ENCODE data around the gene ADARB2.

The ADARB2 gene

DNA sequence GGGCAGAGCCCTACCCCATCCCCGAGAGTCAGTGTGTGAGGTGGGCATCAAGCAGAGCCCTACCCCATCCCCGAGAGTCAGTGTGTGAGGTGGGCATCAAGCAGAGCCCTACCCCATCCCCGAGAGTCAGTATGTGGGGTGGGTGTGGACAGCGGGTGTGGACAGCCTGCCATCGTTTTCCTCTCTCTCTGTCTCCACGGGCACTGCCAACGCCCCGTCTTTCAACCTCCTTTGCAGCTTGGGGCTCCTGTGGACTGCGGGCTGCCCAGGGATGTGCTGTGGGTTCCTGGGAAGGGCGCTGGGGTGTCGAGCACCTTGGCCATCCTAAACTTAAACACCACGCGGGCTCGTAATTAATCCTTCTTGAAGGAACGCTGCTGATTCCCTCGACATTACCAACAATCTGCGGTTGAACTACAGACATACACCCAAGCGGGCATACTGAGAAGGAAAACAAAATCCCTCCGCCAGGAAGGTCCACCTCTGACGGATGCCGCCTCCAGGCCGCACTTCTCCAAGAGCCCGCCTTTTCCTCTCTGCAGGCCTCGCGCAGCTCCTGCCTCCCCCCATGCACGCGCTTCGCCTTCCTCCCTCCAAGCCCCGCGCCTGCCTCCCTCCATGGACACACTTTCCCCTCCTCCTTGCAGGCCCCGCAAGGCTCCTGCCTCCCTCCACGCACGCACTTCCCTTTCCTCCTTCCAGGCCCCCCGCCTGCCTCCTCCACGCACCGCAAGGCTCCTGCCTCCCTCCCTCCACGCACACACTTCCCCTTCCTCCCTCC, 65.1 kb downstream of the ADARB2 start:
- Histone ChIP-seq H3K27me3 (ENCODE audit: insufficient read depth, low read length) (no peaks in the 10 kb centered on the region), H3K79me2 (ENCODE audit: control insufficient read depth, insufficient read depth, low read length, unreplicated experiment) (no peaks in the 10 kb centered on the region), H3K4me3 (ENCODE audit: low read depth, low read length) (no peak overlapping the region), H3K36me3 (ENCODE audit: insufficient read depth, low read length) (no peaks in the 10 kb centered on the region), H3K27ac (ENCODE audit: low read depth, low read length) (no peak overlapping the region), H3K4me1 (ENCODE audit: control insufficient read depth, insufficient read depth, low read length, unreplicated experiment) (no peaks in the 10 kb centered on the region), H2AFZ (ENCODE audit: low read length, unreplicated experiment) (no peak overlapping the region)

DNA sequence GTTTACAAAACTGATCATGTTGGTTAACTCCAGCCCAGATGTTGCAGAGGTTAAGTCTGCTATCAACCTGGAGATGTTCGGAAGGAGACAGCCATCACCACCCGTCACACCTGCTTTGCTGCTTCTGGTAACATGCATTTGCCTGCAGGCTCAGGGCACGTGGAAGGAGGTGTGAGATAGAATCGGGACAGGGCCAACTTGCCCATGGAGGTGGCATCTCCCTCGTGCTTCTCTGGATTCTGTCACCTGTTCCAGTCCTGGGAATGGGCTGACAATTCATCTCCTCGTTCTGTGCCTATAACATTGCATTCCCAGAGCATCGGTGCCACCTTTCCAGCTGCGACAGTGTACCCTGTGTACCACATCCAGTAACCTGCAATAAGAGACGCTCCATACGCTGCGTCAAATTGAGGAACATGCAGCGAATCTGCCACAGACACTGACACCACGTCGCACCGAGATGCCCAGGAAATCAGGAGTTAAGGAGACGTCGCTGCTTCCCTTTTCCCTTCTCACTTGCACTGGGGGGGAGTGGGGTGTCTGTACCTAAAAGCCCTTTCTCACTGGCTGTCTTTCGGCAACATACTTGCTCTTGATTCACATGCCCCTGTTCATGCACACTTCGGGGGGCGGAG, 65.8 kb downstream of the ADARB2 start:
- no peaks in the 10 kb centered on the region for H3K79me2 ChIP-seq (ENCODE audit: control insufficient read depth, insufficient read depth, low read length, unreplicated experiment)
- no peaks in the 10 kb centered on the region for H3K36me3 ChIP-seq (ENCODE audit: insufficient read depth, low read length)
- no peaks in the 10 kb centered on the region for H3K4me1 ChIP-seq (ENCODE audit: control insufficient read depth, insufficient read depth, low read length, unreplicated experiment)
- H3K4me3 ChIP-seq (ENCODE audit: low read depth, low read length): no peak overlapping the region
- H3K27ac ChIP-seq (ENCODE audit: low read depth, low read length): no peak overlapping the region
- H3K27me3 ChIP-seq (ENCODE audit: insufficient read depth, low read length): no peaks in the 10 kb centered on the region
- H2AFZ ChIP-seq (ENCODE audit: low read length, unreplicated experiment): no peak overlapping the region

- no peak overlapping the region for H2AFZ ChIP-seq (ENCODE audit: low read length, unreplicated experiment)
- H3K27ac ChIP-seq (ENCODE audit: low read depth, low read length): no peak overlapping the region
- H3K79me2 ChIP-seq (ENCODE audit: control insufficient read depth, insufficient read depth, low read length, unreplicated experiment): no peaks in the 10 kb centered on the region
- no peaks in the 10 kb centered on the region for H3K36me3 ChIP-seq (ENCODE audit: insufficient read depth, low read length)
- H3K4me1 ChIP-seq (ENCODE audit: control insufficient read depth, insufficient read depth, low read length, unreplicated experiment): no peaks in the 10 kb centered on the region
- H3K27me3 ChIP-seq (ENCODE audit: insufficient read depth, low read length): no peaks in the 10 kb centered on the region
- no peak overlapping the region for H3K4me3 ChIP-seq (ENCODE audit: low read depth, low read length)
These were observed 66.6 kb downstream of the ADARB2 start for GRCh38 chr10:1670541-1671365.

DNA sequence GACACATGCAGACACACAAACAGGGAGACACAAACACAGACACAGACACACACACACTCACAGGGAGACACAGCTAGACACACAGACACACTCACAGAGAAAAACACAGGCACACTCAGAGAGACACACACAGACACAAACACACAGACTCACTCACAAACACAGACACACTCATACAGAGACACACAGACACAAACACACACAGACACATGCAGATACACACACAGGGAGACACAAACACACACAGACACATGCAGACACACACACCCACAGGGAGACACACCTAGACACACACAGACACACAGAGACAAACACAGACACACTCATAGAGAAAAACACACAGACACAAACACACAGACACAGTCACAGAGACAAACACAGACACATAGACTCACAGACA, 67.9 kb downstream of the ADARB2 start:
- Histone ChIP-seq H3K27me3 (ENCODE audit: insufficient read depth, low read length) (no peaks in the 10 kb centered on the region), H3K79me2 (ENCODE audit: control insufficient read depth, insufficient read depth, low read length, unreplicated experiment) (no peaks in the 10 kb centered on the region), H3K4me3 (ENCODE audit: low read depth, low read length) (no peak overlapping the region), H2AFZ (ENCODE audit: low read length, unreplicated experiment) (no peak overlapping the region), H3K27ac (ENCODE audit: low read depth, low read length) (no peak overlapping the region), H3K36me3 (ENCODE audit: insufficient read depth, low read length) (no peaks in the 10 kb centered on the region), H3K4me1 (ENCODE audit: control insufficient read depth, insufficient read depth, low read length, unreplicated experiment) (no peaks in the 10 kb centered on the region)

DNA sequence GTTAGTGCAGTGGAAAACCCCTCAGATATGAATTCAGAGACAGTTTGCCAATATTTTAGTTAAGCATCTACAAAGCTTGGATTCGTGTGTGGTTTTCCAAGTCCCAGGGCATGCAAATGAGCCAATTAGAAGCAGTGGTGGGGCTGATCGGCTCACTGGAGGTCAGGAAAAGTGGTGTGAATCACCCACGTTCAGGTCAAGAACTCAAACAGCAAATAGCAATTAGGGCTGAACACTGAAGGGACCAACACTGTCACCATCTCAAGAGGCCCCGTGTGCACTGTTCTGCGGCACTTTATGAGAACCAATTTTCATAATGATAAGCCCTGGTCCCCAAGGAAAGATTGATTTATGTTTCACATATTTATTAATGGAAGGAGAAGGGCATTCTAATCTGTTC, 68.9 kb downstream of the ADARB2 start:
- Histone ChIP-seq H2AFZ (ENCODE audit: low read length, unreplicated experiment) (no peak overlapping the region), H3K36me3 (ENCODE audit: insufficient read depth, low read length) (no peaks in the 10 kb centered on the region), H3K27ac (ENCODE audit: low read depth, low read length) (no peak overlapping the region), H3K79me2 (ENCODE audit: control insufficient read depth, insufficient read depth, low read length, unreplicated experiment) (no peaks in the 10 kb centered on the region), H3K27me3 (ENCODE audit: insufficient read depth, low read length) (no peaks in the 10 kb centered on the region), H3K4me1 (ENCODE audit: control insufficient read depth, insufficient read depth, low read length, unreplicated experiment) (no peaks in the 10 kb centered on the region), H3K4me3 (ENCODE audit: low read depth, low read length) (no peak overlapping the region)

DNA sequence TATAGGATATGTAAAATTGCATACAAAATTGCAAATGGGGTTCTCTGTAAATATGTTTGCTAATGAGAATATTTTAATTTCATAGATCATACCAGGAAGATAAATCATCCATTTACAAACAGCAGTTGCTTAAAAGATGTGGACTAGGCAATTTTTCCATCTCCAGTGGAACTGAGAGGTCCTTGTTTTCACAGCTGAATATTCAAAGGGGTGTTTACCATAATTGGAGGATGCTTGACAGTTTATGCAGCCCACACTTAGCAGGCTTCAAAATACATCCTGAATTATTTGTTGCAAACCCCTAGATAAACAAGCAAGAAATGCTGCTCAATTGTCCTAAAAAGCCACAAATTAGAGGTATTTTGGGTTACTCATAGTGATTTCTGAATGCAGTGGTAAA, 69.9 kb downstream of the ADARB2 start:
- Histone ChIP-seq H3K79me2 (ENCODE audit: control insufficient read depth, insufficient read depth, low read length, unreplicated experiment) (no peaks in the 10 kb centered on the region), H2AFZ (ENCODE audit: low read length, unreplicated experiment) (no peak overlapping the region), H3K4me1 (ENCODE audit: control insufficient read depth, insufficient read depth, low read length, unreplicated experiment) (no peaks in the 10 kb centered on the region), H3K4me3 (ENCODE audit: low read depth, low read length) (no peak overlapping the region), H3K36me3 (ENCODE audit: insufficient read depth, low read length) (no peaks in the 10 kb centered on the region), H3K27me3 (ENCODE audit: insufficient read depth, low read length) (no peaks in the 10 kb centered on the region), H3K27ac (ENCODE audit: low read depth, low read length) (no peak overlapping the region)

DNA sequence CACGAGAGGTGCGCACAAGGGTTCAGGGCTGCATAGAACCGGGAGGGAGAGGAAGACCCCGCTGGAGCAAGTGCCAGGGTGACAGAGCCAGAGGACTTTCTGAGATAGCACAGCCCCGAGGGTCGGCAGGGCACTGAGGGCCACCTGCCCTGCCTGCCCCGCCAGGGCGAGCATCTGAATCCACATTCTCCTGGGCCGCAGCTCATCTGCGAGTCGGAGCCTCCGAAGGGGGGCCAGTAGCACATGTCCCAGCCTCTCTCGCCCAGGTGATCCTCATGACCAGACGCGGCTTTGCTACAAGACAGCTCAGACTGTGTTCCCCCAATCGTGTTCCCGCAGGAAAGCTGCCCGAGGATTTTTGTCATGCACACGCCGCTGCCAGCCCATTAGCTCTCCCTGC, 71.2 kb downstream of the ADARB2 start:
- Histone ChIP-seq H3K27me3 (ENCODE audit: insufficient read depth, low read length) (no peaks in the 10 kb centered on the region), H3K4me3 (ENCODE audit: low read depth, low read length) (no peak overlapping the region), H3K4me1 (ENCODE audit: control insufficient read depth, insufficient read depth, low read length, unreplicated experiment) (no peaks in the 10 kb centered on the region), H3K36me3 (ENCODE audit: insufficient read depth, low read length) (no peaks in the 10 kb centered on the region), H3K79me2 (ENCODE audit: control insufficient read depth, insufficient read depth, low read length, unreplicated experiment) (no peaks in the 10 kb centered on the region), H3K27ac (ENCODE audit: low read depth, low read length) (no peak overlapping the region), H2AFZ (ENCODE audit: low read length, unreplicated experiment) (no peak overlapping the region)

DNA sequence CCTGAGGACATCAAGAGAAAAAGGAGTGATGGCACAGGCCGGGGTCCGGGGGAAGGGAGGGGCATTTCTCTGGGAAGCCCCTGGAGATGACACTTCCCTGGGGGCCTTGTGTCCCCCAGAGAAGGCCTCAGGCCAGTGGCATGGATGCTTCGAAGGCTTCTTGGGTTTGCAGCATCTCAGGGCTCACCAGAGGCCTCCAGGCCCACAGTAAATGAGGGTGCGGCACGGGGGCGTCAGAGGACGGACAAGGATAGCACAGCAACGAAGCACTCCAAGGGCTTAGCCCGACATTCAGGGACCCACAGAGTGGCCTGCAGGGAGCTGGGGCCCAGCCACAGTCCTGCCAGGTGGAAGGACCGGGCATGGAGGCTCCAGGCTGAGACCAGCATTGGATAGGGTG, 71.6 kb downstream of the ADARB2 start:
- H3K27me3 ChIP-seq (ENCODE audit: insufficient read depth, low read length): no peaks in the 10 kb centered on the region
- H3K27ac ChIP-seq (ENCODE audit: low read depth, low read length): no peak overlapping the region
- H3K4me1 ChIP-seq (ENCODE audit: control insufficient read depth, insufficient read depth, low read length, unreplicated experiment): no peaks in the 10 kb centered on the region
- H3K79me2 ChIP-seq (ENCODE audit: control insufficient read depth, insufficient read depth, low read length, unreplicated experiment): no peaks in the 10 kb centered on the region
- no peak overlapping the region for H2AFZ ChIP-seq (ENCODE audit: low read length, unreplicated experiment)
- no peaks in the 10 kb centered on the region for H3K36me3 ChIP-seq (ENCODE audit: insufficient read depth, low read length)
- no peak overlapping the region for H3K4me3 ChIP-seq (ENCODE audit: low read depth, low read length)

DNA sequence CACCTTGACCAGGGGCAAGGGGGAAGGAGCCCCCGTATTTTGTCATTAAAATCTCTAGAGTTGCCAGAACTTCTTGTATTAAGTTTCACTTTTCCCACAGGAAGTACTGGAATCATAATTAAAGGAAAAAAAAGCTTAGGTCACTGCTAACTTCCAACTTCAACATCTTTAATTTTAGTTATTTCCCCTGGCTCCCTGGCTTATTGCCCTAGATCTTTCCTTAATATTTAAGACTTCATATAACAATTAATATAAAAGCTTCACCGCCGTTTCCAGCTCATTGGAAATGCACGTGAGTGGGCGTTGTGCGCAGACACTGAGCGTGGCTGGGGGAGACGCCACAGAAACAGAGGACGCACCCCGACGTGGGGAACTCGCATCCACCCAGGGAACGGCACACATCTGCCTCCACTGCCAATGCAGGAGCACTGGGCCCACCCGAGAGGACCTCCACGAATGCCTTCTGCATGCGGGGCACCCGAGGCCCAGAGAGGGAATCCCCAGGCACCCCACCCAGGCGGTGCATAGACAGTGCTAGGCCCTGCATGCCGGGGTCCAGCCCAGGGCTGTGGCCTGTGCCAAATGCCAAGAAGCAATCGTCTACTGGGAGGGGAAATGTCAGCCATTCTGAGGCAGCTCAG, 72.2 kb downstream of the ADARB2 start:
- no peak overlapping the region for H3K4me3 ChIP-seq (ENCODE audit: low read depth, low read length)
- no peak overlapping the region for H3K27ac ChIP-seq (ENCODE audit: low read depth, low read length)
- no peaks in the 10 kb centered on the region for H3K27me3 ChIP-seq (ENCODE audit: insufficient read depth, low read length)
- H3K36me3 ChIP-seq (ENCODE audit: insufficient read depth, low read length): no peaks in the 10 kb centered on the region
- no peak overlapping the region for H2AFZ ChIP-seq (ENCODE audit: low read length, unreplicated experiment)
- no peaks in the 10 kb centered on the region for H3K4me1 ChIP-seq (ENCODE audit: control insufficient read depth, insufficient read depth, low read length, unreplicated experiment)
- no peaks in the 10 kb centered on the region for H3K79me2 ChIP-seq (ENCODE audit: control insufficient read depth, insufficient read depth, low read length, unreplicated experiment)

GRCh38 chr10:1664333-1664964, 72.9 kb downstream of the ADARB2 start:
- Histone ChIP-seq H3K4me1 (ENCODE audit: control insufficient read depth, insufficient read depth, low read length, unreplicated experiment) (no peaks in the 10 kb centered on the region), H3K27me3 (ENCODE audit: insufficient read depth, low read length) (no peaks in the 10 kb centered on the region), H3K36me3 (ENCODE audit: insufficient read depth, low read length) (no peaks in the 10 kb centered on the region), H3K4me3 (ENCODE audit: low read depth, low read length) (no peak overlapping the region), H3K79me2 (ENCODE audit: control insufficient read depth, insufficient read depth, low read length, unreplicated experiment) (no peaks in the 10 kb centered on the region), H2AFZ (ENCODE audit: low read length, unreplicated experiment) (no peak overlapping the region), H3K27ac (ENCODE audit: low read depth, low read length) (no peak overlapping the region)
